H1 (cell line): Measurements from ENCODE around the gene ZNF213. TPM values are rescaled to one million over a fixed set of nuclear protein-coding genes. Genes with fewer than 3 reads are reported as not detected.
A peak's percentile ranks its signal among the peaks of the same experiment; 100 is the strongest.

Experiments used
- CTCF ChIA-PET: fragments of 300-600 bp; sonication (Branson Sonifier 250); formaldehyde crosslinking; loops from one replicate; lab custom pipeline; 2021; ENCODE audit not compliant: partially characterized antibody; lab: Charles Lee
- POLR2A ChIA-PET: fragments of 300-600 bp; sonication (Branson Sonifier 250); formaldehyde crosslinking; loops from one replicate; lab custom pipeline; 2021; ENCODE audit warnings: inconsistent platforms; ENCODE audit not compliant: partially characterized antibody; lab: Charles Lee
- DNase-seq, 2 experiments: peaks; one replicate each; pipeline versions ENCODE4 v3.0.0 to v3.0.0-alpha.2; 2010 to 2022; ENCODE audit warnings: low spot score in 2 of 2, low read depth in 1 of 2, mixed read lengths in 1 of 2
- FAIRE-seq: peaks from 2 replicates; lab custom pipeline; 2011; peaks lifted over from hg19 to GRCh38; lab: Jason Lieb, UNC
- H2AFZ ChIP-seq: 2 replicates; pipeline ENCODE4 v1.8.1; 2012; ENCODE audit warnings: low read length, inconsistent platforms
- H2AK5ac ChIP-seq: 2 replicates; pipeline ENCODE4 v1.6.1; 2013; ENCODE audit warnings: low read depth, low read length
- H2BK120ac ChIP-seq: replicated peaks from 2 replicates; pipeline ENCODE3; 2013; ENCODE audit warnings: low read depth, low read length, inconsistent platforms
- H2BK12ac ChIP-seq: 2 replicates; pipeline ENCODE4 v1.6.1; 2013; ENCODE audit warnings: low read depth, low read length
- H2BK15ac ChIP-seq: 2 replicates; pipeline ENCODE4 v1.6.1; 2013; ENCODE audit warnings: low read length
- H2BK20ac ChIP-seq: 2 replicates; pipeline ENCODE4 v1.6.1; 2013; ENCODE audit warnings: low read length
- H2BK5ac ChIP-seq: 2 replicates; pipeline ENCODE4 v1.6.1; 2013; ENCODE audit warnings: low read depth, low read length
- H3K14ac ChIP-seq: 2 replicates; pipeline ENCODE4 v1.6.1; 2013; ENCODE audit warnings: inconsistent platforms; ENCODE audit not compliant: insufficient read length
- H3K18ac ChIP-seq: 2 replicates; pipeline ENCODE4 v1.6.1; 2013; ENCODE audit warnings: low read length; ENCODE audit errors: extremely low read depth
- H3K23ac ChIP-seq: 2 replicates; pipeline ENCODE4 v1.6.1; 2013; ENCODE audit warnings: inconsistent platforms; ENCODE audit not compliant: insufficient read length
- H3K23me2 ChIP-seq: 2 replicates; pipeline ENCODE4 v1.6.1; 2013; ENCODE audit warnings: low read depth, low read length
- H3K27ac ChIP-seq: 2 replicates; pipeline ENCODE4 v1.6.1; 2011; ENCODE audit warnings: low read depth, low read length, inconsistent platforms
- H3K27me3 ChIP-seq, 4 experiments: replicated peaks in 1 of 4; 1 replicate in 1 of 4; 2 replicates in 3 of 4; pipeline versions ENCODE4 v1.6.1 to v1.8.1; 2011 to 2013; ENCODE audit warnings: low read length in 3 of 4, mild to moderate bottlenecking in 3 of 4, inconsistent platforms in 2 of 4, mixed read lengths in 2 of 4, moderate library complexity in 1 of 4; ENCODE audit not compliant: control insufficient read depth in 3 of 4, insufficient read depth in 3 of 4; ENCODE audit errors: extremely low read depth in 1 of 4
- H3K36me3 ChIP-seq, 4 experiments: 2 replicates each; pipeline versions ENCODE4 v1.6.1 to v1.8.1; 2011 to 2013; ENCODE audit warnings: mild to moderate bottlenecking in 4 of 4, low read length in 3 of 4, moderate library complexity in 2 of 4, control low read depth in 1 of 4, inconsistent platforms in 1 of 4; ENCODE audit not compliant: insufficient read depth in 4 of 4, control insufficient read depth in 2 of 4
- H3K4ac ChIP-seq: replicated peaks from 2 replicates; pipeline ENCODE3; 2013; ENCODE audit warnings: low read length, low read depth, mixed read lengths, inconsistent platforms; ENCODE audit not compliant: insufficient read length
- H3K4me1 ChIP-seq, 4 experiments: replicated peaks in 1 of 4; 1 replicate in 1 of 4; 2 replicates in 3 of 4; pipeline versions ENCODE4 v1.6.1 to v1.8.1; 2011 to 2013; ENCODE audit warnings: low read length in 3 of 4, inconsistent platforms in 2 of 4, mixed read lengths in 1 of 4; ENCODE audit not compliant: insufficient read depth in 4 of 4, control insufficient read depth in 3 of 4
- H3K4me2 ChIP-seq, 2 experiments: 2 replicates each; pipeline versions ENCODE4 v1.6.1 to v1.8.1; 2011 to 2013; ENCODE audit warnings: low read depth in 2 of 2, low read length in 2 of 2, control low read depth in 1 of 2, inconsistent platforms in 1 of 2, mild to moderate bottlenecking in 1 of 2; ENCODE audit not compliant: insufficient read depth in 1 of 2
- H3K4me3 ChIP-seq, 4 experiments: fragments of 200-600, 300-600 bp in 1 of 4; sonication (generic), shearing (Covaris generic), sonication (Bioruptor Twin) in 1 of 4; 2 replicates each; pipeline versions ENCODE4 v1.5.1 to v1.8.1; 2011 to 2016; ENCODE audit warnings: low read length in 4 of 4, low read depth in 3 of 4, control low read depth in 2 of 4, inconsistent platforms in 2 of 4, mild to moderate bottlenecking in 2 of 4, mixed read lengths in 1 of 4, moderate library complexity in 1 of 4; ENCODE audit not compliant: insufficient read depth in 2 of 4; ENCODE audit errors: extremely low read depth in 1 of 4
- H3K56ac ChIP-seq: replicated peaks from 2 replicates; pipeline ENCODE3; 2013; ENCODE audit warnings: low read depth, mild to moderate bottlenecking, mixed read lengths, low read length, inconsistent platforms; ENCODE audit not compliant: insufficient read length
- H3K79me1 ChIP-seq: 2 replicates; pipeline ENCODE4 v1.6.1; 2013; ENCODE audit warnings: low read depth, low read length, control low read depth
- H3K79me2 ChIP-seq, 2 experiments: 2 replicates each; pipeline versions ENCODE4 v1.6.1 to v1.8.1; 2012 to 2013; ENCODE audit warnings: low read length in 2 of 2, mild to moderate bottlenecking in 2 of 2, inconsistent platforms in 1 of 2; ENCODE audit not compliant: insufficient read depth in 2 of 2, control insufficient read depth in 1 of 2
- H3K9ac ChIP-seq, 4 experiments: replicated peaks in 1 of 4; 1 replicate in 1 of 4; 2 replicates in 3 of 4; pipeline versions ENCODE4 v1.6.1 to v1.8.1; 2011 to 2013; ENCODE audit warnings: low read depth in 3 of 4, low read length in 3 of 4, control low read depth in 2 of 4, mild to moderate bottlenecking in 2 of 4, moderate library complexity in 2 of 4, inconsistent platforms in 1 of 4; ENCODE audit errors: extremely low read depth in 1 of 4
- H3K9me3 ChIP-seq, 2 experiments: 2 replicates each; pipeline versions ENCODE4 v1.6.1 to v1.8.1; 2012 to 2013; ENCODE audit warnings: mild to moderate bottlenecking in 2 of 2, moderate library complexity in 2 of 2, control low read depth in 1 of 2, inconsistent platforms in 1 of 2, low read depth in 1 of 2, low read length in 1 of 2, mixed read lengths in 1 of 2; ENCODE audit not compliant: insufficient read depth in 2 of 2
- H4K20me1 ChIP-seq, 2 experiments: replicated peaks in 1 of 2; 2 replicates each; pipeline versions ENCODE3 to v1.8.1; 2011 to 2013; ENCODE audit warnings: inconsistent platforms in 2 of 2, low read length in 2 of 2, mild to moderate bottlenecking in 1 of 2; ENCODE audit not compliant: insufficient read depth in 2 of 2, control insufficient read depth in 1 of 2
- H4K5ac ChIP-seq: 2 replicates; pipeline ENCODE4 v1.6.1; 2013; ENCODE audit warnings: low read length, low read depth, mixed read lengths, inconsistent platforms; ENCODE audit not compliant: insufficient read length
- H4K8ac ChIP-seq: 2 replicates; pipeline ENCODE4 v1.8.0; 2013; ENCODE audit warnings: mild to moderate bottlenecking, moderate library complexity, low read length, inconsistent platforms; ENCODE audit not compliant: insufficient read depth; ENCODE audit errors: extremely low read depth
- H4K91ac ChIP-seq: replicated peaks from 2 replicates; pipeline ENCODE3; 2013; ENCODE audit warnings: low read length, mixed read lengths, inconsistent platforms; ENCODE audit not compliant: insufficient read length
- HDAC6 ChIP-seq: IDR thresholded peaks from one replicate; pipeline ENCODE4 v1.7.1; 2012; ENCODE audit warnings: low read depth, mild to moderate bottlenecking, inconsistent platforms, low read length, moderate library complexity
- MAX ChIP-seq: IDR thresholded peaks from 2 replicates; pipeline ENCODE4 v1.6.1; 2012; ENCODE audit warnings: inconsistent platforms
- POLR2A ChIP-seq, 2 experiments: IDR thresholded peaks; 1 replicate in 1 of 2; 2 replicates in 1 of 2; pipeline ENCODE4 v1.6.1; 2011; ENCODE audit warnings: low read depth in 2 of 2, low read length in 2 of 2, mild to moderate bottlenecking in 2 of 2; ENCODE audit errors: control extremely low read depth in 1 of 2
- POLR2AphosphoS5 ChIP-seq: IDR thresholded peaks from 2 replicates; pipeline ENCODE4 v1.6.1; 2011; ENCODE audit warnings: low read depth, low read length
- RFX5 ChIP-seq: IDR thresholded peaks from 2 replicates; pipeline ENCODE4 v1.6.1; 2011; ENCODE audit warnings: low read depth, low read length, improper control_type of control experiment, borderline replicate concordance
- RNF2 ChIP-seq: fragments of 200-900, 300-1000 bp; sonication (generic); IDR thresholded peaks from 2 replicates; pipeline ENCODE4 v1.7.1; 2016; ENCODE audit warnings: borderline replicate concordance, low read depth, mild to moderate bottlenecking, antibody characterized with exemption, low read length; ENCODE audit not compliant: poor library complexity, severe bottlenecking; ENCODE audit errors: missing control alignments
- SIN3A ChIP-seq, 2 experiments: IDR thresholded peaks in 1 of 2; conservative IDR thresholded peaks in 1 of 2; 2 replicates each; pipeline ENCODE4 v1.6.1; 2011 to 2012; ENCODE audit warnings: low read length in 2 of 2, improper control_type of control experiment in 1 of 2, low read depth in 1 of 2, mild to moderate bottlenecking in 1 of 2
- TAF7 ChIP-seq: optimal IDR thresholded peaks from 2 replicates; pipeline ENCODE3; 2011; ENCODE audit warnings: low read depth, mild to moderate bottlenecking, inconsistent platforms, low read length, moderate library complexity, borderline replicate concordance
- YY1 ChIP-seq: IDR thresholded peaks from 2 replicates; pipeline ENCODE4 v1.6.1; 2011; ENCODE audit warnings: low read depth, mild to moderate bottlenecking, low read length
- WGBS, 2 experiments: shearing (Covaris generic) in 1 of 2; methylation state at CpG; one replicate each; pipeline versions ENCODE4 v1.1.6 to v1.1.7; 2013 to 2015; ENCODE audit warnings: low lambda C conversion rate in 2 of 2, mixed read lengths in 2 of 2, inconsistent platforms in 1 of 2, low coverage in 1 of 2, missing lambda C conversion rate in 1 of 2; ENCODE audit not compliant: insufficient replicate concordance in 2 of 2, insufficient coverage in 1 of 2, insufficient read length in 1 of 2; ENCODE audit errors: extremely low coverage in 1 of 2, missing lambda C conversion rate in 1 of 2; 5-methylcytosine and 5-hydroxymethylcytosine counted together
- polyA plus RNA-seq, 7 experiments: library from polyadenylated mRNA; depleted of rRNA in 3 of 7; stranded (reverse) in 5 of 7; unstranded in 2 of 7; fragments of >200 nt in 5 of 7; fragments of 200-250 nt in 2 of 7; gene quantifications; 1 replicate in 5 of 7; 2 replicates in 1 of 7; 4 replicates in 1 of 7; pipeline versions ENCODE4 v1.2.1 to v1.2.3, GENCODE V29; 2011 to 2013; ENCODE audit warnings: missing spikeins in 2 of 7, mixed read lengths in 2 of 7
- total RNA-seq: library from RNA; stranded (reverse); fragmentation: NEBNext Ultra II Directional; extraction: Animal tissue kit (Norgen Biotek cat#: 25700); gene quantifications from 2 replicates; pipeline ENCODE4 v1.2.1, GENCODE V29; 2021

Gene ZNF213
- total and polyA plus RNA-seq, 2 of the 8 experiments (the other 6 are each of a cell fraction or from before 2014, with no cell fraction given): 1.6 to 6.9 TPM

- Histone ChIP-seq H3K9me3 (no peaks in the 10 kb centered on the region), H3K79me1 (no peaks in the 10 kb centered on the region; the same call in 1 of the 2 replicates), H3K4ac (no peak overlapping the region), H3K18ac (no peak overlapping the region), H3K27ac (no peak overlapping the region), H2BK15ac (no peak overlapping the region; the same call in 1 of the 2 replicates), H3K79me2 (peaks cover 7 to 18% of the 10 kb centered on the region in 2 experiments), H3K23me2 (peaks cover 8% of the 10 kb centered on the region), H3K4me2 (peak overlapping the region in 1 of 2 experiments; percentile 48; a peak in 2 of 4 replicates), H3K36me3 (peaks cover 0 to 11% (median 1%) of the 10 kb centered on the region in 4 experiments; a peak in 2 of 8 replicates), H3K4me3 (no peak overlapping the region), H2BK5ac (no peak overlapping the region), H3K4me1 (peaks cover 0 to 12% (median 3%) of the 10 kb centered on the region in 4 experiments; a peak in 5 of 7 replicates), H3K14ac (no peak overlapping the region), H3K9ac (no peak overlapping the region), H2AFZ (no peak overlapping the region), H3K27me3 (no peaks in the 10 kb centered on the region), H4K91ac (no peak overlapping the region), H4K8ac (no peak overlapping the region), H2BK12ac (no peak overlapping the region), H4K5ac (no peak overlapping the region), H2BK20ac (no peak overlapping the region), H2AK5ac (no peak overlapping the region), H4K20me1 (peaks cover 0 to 11% of the 10 kb centered on the region in 2 experiments), H2BK120ac (no peak overlapping the region), H3K56ac (no peak overlapping the region), H3K23ac (no peak overlapping the region)
- POLR2A ChIA-PET: interaction anchor here (0.6 to 9.3 kb wide), 22 partner anchors 11 to 115 kb away, joined by 3 to 109 read pairs (median 5); partner anchors contain the start of genes CLDN6, TNFRSF12A, ZNF205 and ZSCAN10
- DNase-seq (peak; percentile 61 to 81), FAIRE-seq (no peak)
- WGBS, 2 experiments: 62% methylated on average over 28 of the region's 28 CpGs; no CpG with 5 or more reads in 1 of the 2 experiments
- CTCF ChIA-PET: interaction anchor here (0.6 to 17.4 kb wide), 33 partner anchors 10 to 589 kb away, joined by 3 to 619 read pairs (median 6); partner anchors contain the start of genes CLDN6, IL32, MEFV and ZNF205
- TF ChIP-seq POLR2AphosphoS5: peak; percentile 62
- TF ChIP-seq MAX: peak; percentile 20; the same call in 1 of the 2 replicates
- TF ChIP-seq YY1: no peak
- TF ChIP-seq RFX5: no peak
- TF ChIP-seq HDAC6: no peak
- no peak for TF ChIP-seq RNF2
- TF ChIP-seq POLR2A (IDR thresholded peaks at IDR 0.05; ENCODE audit: control extremely low read depth in 1 of 2, low read depth in 2 of 2, low read length in 2 of 2): peak in 1 of 2 experiments; percentile 69; a peak in 2 of 3 replicates
- peak; percentile 37 for TF ChIP-seq TAF7
- peak in 1 of 2 experiments; percentile 67; a peak in 1 of 4 replicates for TF ChIP-seq SIN3A (conservative IDR thresholded peaks at IDR 0.05 in 1 of 2, IDR thresholded peaks at IDR 0.05 in 1 of 2; ENCODE audit: low read depth in 1 of 2, low read length in 2 of 2)
Measured at GRCh38 chr16:3129137-3130131, 5.4 kb upstream of the ZNF213 start.
